GM12865 (cell line): Measurements from ENCODE around the gene FARS2.

Experiments used
- DNase-seq: peaks from one replicate; pipeline ENCODE4 v3.0.0; 2010; ENCODE audit warnings: low read depth
- H3K4me3 ChIP-seq: 2 replicates; pipeline ENCODE4 v1.5.1; 2011; ENCODE audit warnings: mild to moderate bottlenecking, low read depth, low read length, control low read depth
- CTCF ChIP-seq: IDR thresholded peaks from 2 replicates; pipeline ENCODE4 v1.5.1; 2011; ENCODE audit warnings: low read length, control low read depth, low read depth, inconsistent platforms; ENCODE audit not compliant: insufficient read depth; ENCODE audit errors: missing control alignments

The FARS2 gene

GRCh38 chr6:5541025-5541424 is 279.7 kb downstream of the FARS2 start:
- no peak overlapping the region for H3K4me3 ChIP-seq
- no peak for DNase-seq
- TF ChIP-seq CTCF = no peak

- no peak for DNase-seq
- no peak for TF ChIP-seq CTCF
- H3K4me3 ChIP-seq = no peak overlapping the region
These were observed 280.6 kb downstream of the FARS2 start for GRCh38 chr6:5541751-5542432.

GRCh38 chr6:5547556-5547955 is 286.2 kb downstream of the FARS2 start:
- TF ChIP-seq CTCF = no peak
- no peak for DNase-seq
- H3K4me3 ChIP-seq = no peak overlapping the region

- no peak for TF ChIP-seq CTCF
- no peak overlapping the region for H3K4me3 ChIP-seq
- no peak for DNase-seq
These were observed 289.3 kb downstream of the FARS2 start for GRCh38 chr6:5550631-5551030.

- TF ChIP-seq CTCF = no peak
- no peak for DNase-seq
- no peak overlapping the region for H3K4me3 ChIP-seq
These were observed 290.9 kb downstream of the FARS2 start for GRCh38 chr6:5552243-5552642.

GRCh38 chr6:5553767-5554166 is 292.5 kb downstream of the FARS2 start:
- TF ChIP-seq CTCF = no peak
- DNase-seq = peak; percentile 35
- no peak overlapping the region for H3K4me3 ChIP-seq

GRCh38 chr6:5554226-5554625 is 292.9 kb downstream of the FARS2 start:
- TF ChIP-seq CTCF = no peak
- no peak overlapping the region for H3K4me3 ChIP-seq

More at GRCh38 chr6:5554226-5554625, 292.9 kb downstream of the FARS2 start:
- DNase-seq = no peak
